ENCODE measurements around the gene THRB. TPM values are rescaled to one million over a fixed set of nuclear protein-coding genes. Genes with fewer than 3 reads are reported as not detected.

The THRB gene
- total and polyA plus RNA-seq, 8 donors, result 10.1 to 18.6 (median 15.1) TPM

DNA sequence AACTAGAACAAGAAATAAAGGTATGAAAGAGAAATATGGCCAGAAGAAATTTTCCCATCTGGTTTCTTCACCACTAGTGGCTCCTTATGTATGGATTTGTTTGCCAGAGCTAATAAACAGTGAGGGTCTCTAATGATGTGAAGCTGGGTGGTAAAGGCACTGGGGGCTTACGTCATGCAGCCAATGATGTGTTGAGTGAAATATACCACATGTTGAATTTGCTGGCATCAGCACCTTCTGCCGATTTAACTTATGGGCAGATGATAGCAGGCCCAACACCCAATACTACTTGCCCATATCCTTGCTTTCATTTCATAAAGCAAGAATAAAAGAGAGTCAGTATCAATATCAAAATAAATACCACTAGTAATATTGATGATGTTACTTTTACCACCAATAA is 133.0 kb downstream of the THRB start:
- DNase-seq (peak in 1 of 4 donors; percentile 35), ATAC-seq (no peak)
- Histone ChIP-seq H3K4me3 (no peak overlapping the region), H3K4me1 (peaks cover 0 to 13% of the 10 kb centered on the region in 2 donors), H3K9me3 (no peaks in the 10 kb centered on the region), H3K27me3 (no peaks in the 10 kb centered on the region), H3K36me3 (no peaks in the 10 kb centered on the region), H3K27ac (no peak overlapping the region)
- intact Hi-C loops (cut with DNase I), result no loop called here
- TF ChIP-seq, protein P1, sequence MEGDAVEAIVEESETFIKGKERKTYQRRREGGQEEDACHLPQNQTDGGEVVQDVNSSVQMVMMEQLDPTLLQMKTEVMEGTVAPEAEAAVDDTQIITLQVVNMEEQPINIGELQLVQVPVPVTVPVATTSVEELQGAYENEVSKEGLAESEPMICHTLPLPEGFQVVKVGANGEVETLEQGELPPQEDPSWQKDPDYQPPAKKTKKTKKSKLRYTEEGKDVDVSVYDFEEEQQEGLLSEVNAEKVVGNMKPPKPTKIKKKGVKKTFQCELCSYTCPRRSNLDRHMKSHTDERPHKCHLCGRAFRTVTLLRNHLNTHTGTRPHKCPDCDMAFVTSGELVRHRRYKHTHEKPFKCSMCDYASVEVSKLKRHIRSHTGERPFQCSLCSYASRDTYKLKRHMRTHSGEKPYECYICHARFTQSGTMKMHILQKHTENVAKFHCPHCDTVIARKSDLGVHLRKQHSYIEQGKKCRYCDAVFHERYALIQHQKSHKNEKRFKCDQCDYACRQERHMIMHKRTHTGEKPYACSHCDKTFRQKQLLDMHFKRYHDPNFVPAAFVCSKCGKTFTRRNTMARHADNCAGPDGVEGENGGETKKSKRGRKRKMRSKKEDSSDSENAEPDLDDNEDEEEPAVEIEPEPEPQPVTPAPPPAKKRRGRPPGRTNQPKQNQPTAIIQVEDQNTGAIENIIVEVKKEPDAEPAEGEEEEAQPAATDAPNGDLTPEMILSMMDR (IDR thresholded peaks at IDR 0.05), result no peak

DNA sequence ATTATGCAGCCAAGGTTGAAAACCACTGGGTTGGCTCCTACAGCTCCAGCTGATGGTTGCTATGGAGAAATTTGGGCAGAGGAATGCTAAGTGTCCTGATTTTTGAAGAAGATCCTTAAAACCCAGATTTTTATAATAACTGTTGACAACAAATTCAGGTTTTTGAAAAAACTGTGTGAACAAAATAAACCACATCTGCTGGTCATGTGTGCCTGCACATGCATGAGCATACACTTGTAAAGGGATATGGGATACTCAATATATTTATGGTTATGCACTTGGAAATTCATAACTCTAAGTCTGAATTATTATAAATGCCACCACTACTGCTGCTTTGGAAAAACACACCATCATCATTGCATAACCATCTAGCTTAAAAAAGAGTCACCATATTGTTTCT is 133.7 kb downstream of the THRB start:
- Histone ChIP-seq H3K9me3 (no peaks in the 10 kb centered on the region), H3K27me3 (no peaks in the 10 kb centered on the region), H3K4me1 (peaks cover 0 to 13% of the 10 kb centered on the region in 2 donors), H3K27ac (no peak overlapping the region), H3K36me3 (no peaks in the 10 kb centered on the region), H3K4me3 (no peak overlapping the region)
- TF ChIP-seq, protein P1 (IDR thresholded peaks at IDR 0.05), result no peak
- intact Hi-C loops (cut with DNase I), result no loop called here
- DNase-seq (no peak), ATAC-seq (no peak)

DNA sequence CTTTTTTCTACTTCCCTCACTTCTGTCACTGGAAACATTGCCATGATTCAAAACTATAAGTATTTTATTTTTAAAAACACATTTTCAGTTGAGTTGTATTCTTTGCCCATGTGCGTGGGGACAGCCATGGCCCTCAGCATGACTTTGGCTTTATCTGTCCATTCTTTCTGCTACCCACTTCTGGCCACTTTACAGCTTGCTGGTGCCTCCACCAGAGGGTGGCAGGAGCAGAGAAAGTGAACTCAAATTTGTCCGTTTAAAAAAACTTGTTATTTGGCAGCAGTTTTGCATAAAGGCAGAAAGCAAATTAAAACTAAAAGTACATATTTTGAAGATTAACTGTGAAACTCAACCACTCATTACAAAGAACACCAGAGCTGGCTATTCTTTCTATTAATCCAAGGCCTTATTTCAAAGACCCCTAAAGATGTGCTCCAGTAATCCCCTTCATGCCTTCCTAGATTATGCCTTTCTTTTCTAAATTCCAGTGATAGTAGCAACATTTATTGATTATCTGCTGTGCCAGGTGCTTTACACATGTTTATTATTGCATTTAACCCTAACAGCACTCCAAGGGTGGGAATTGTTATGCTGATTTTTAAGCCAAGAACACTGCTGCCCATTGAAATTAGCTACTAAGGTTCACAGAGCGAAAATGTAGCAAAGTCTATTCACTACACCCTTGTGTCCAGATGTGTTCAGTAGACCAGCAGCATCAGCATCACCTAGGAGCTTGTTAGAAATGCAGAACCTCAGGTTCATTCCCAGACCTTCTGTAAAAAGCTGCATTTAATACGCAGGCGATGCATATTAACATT is 134.8 kb downstream of the THRB start:
- Histone ChIP-seq H3K36me3 (no peaks in the 10 kb centered on the region), H3K9me3 (no peaks in the 10 kb centered on the region), H3K27me3 (no peaks in the 10 kb centered on the region), H3K27ac (no peak overlapping the region), H3K4me3 (no peak overlapping the region), H3K4me1 (peaks cover 0 to 3% of the 10 kb centered on the region in 2 donors)
- intact Hi-C loops (cut with DNase I), result no loop called here
- TF ChIP-seq, protein P1 (IDR thresholded peaks at IDR 0.05), result no peak
- ATAC-seq (no peak), DNase-seq (no peak)

DNA sequence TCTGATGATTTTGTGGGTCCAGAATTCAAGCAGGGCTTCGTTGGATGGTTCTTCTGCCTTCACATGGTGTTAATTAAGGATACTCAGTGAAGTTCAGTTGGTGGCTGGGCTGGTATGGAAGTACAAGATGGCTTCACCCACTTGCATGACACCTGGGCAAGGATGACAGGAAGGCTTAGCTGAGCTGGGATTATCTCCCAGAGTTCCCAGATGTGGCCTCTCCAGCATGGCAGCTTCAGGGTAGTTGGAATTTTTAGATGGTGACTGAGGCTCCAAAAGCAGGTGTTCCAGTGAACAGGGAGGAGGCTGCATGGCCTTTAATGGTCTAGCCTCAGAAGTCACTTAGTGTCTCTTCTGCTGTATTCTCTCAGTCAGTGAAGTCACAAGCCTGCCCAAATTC is 135.5 kb downstream of the THRB start:
- H3K9me3 ChIP-seq, result no peaks in the 10 kb centered on the region
- TF ChIP-seq, protein P1 (IDR thresholded peaks at IDR 0.05), result no peak
- no peaks in the 10 kb centered on the region for H3K27me3 ChIP-seq
- H3K36me3 ChIP-seq, result no peaks in the 10 kb centered on the region
- ATAC-seq (no peak), DNase-seq (no peak)
- H3K4me3 ChIP-seq, result no peak overlapping the region
- no peak overlapping the region for H3K27ac ChIP-seq
- no peaks in the 10 kb centered on the region for H3K4me1 ChIP-seq
- intact Hi-C loops (cut with DNase I), result no loop called here

DNA sequence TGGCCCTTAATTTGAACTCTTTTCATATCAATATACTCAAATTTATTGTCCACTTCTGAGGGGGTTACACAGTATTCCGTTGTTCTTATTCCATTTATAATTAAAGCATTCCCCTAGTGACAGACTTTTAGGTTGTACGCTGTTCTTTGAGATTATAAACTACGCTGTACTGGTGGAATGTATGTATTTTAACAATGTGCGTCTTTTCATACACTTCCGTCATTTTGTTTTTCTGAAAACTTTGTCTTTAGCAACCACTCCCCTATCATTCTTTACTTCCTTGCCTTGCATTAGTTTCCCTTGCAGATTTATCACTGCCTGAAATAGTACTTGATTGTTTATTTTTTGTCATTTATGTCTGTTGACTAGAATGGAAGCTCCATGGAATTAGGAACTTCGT is 137.0 kb downstream of the THRB start:
- no peak overlapping the region for H3K27ac ChIP-seq
- H3K4me1 ChIP-seq, result no peaks in the 10 kb centered on the region
- no peak overlapping the region for H3K4me3 ChIP-seq
- H3K27me3 ChIP-seq, result no peaks in the 10 kb centered on the region
- H3K36me3 ChIP-seq, result no peaks in the 10 kb centered on the region
- intact Hi-C loops (cut with DNase I), result no loop called here
- TF ChIP-seq, protein P1 (IDR thresholded peaks at IDR 0.05), result no peak
- ATAC-seq (no peak), DNase-seq (no peak)
- H3K9me3 ChIP-seq, result no peaks in the 10 kb centered on the region

Measured in left lung (tissue), 10 donors.